Calu3 (cell line): ENCODE data around the gene HMGN5. TPM values are rescaled to one million over a fixed set of nuclear protein-coding genes. Genes with fewer than 3 reads are reported as not detected.

Source experiments
- BruUV-seq: library from RNA; stranded (reverse); fragments of 400-500 nt; replicated peaks from 2 replicates; lab custom pipeline; 2021; lab: Mats Ljungman, UMichigan
- CTCF ChIA-PET: fragments of 300-600 bp; sonication (Branson Sonifier 250); formaldehyde crosslinking; loops from one replicate; lab custom pipeline; 2022; ENCODE audit warnings: antibody characterized with exemption; lab: Charles Lee
- DNase-seq: peaks from one replicate; pipeline ENCODE4 v3.0.0; 2022
- H3K27ac Mint-ChIP-seq: one replicate; pipeline ENCODE4 v1.8.0; 2022; ENCODE audit warnings: mixed read lengths; ENCODE audit not compliant: unreplicated experiment
- H3K27me3 Mint-ChIP-seq: one replicate; pipeline ENCODE4 v1.8.0; 2022; ENCODE audit warnings: mixed read lengths; ENCODE audit not compliant: unreplicated experiment
- H3K36me3 Mint-ChIP-seq: one replicate; pipeline ENCODE4 v1.8.0; 2022; ENCODE audit warnings: mild to moderate bottlenecking, moderate library complexity, mixed read lengths; ENCODE audit not compliant: insufficient read depth, unreplicated experiment
- H3K4me1 Mint-ChIP-seq: one replicate; pipeline ENCODE4 v1.8.0; 2022; ENCODE audit warnings: mild to moderate bottlenecking, low read depth, mixed read lengths; ENCODE audit not compliant: unreplicated experiment
- H3K4me3 Mint-ChIP-seq: one replicate; pipeline ENCODE4 v1.8.0; 2022; ENCODE audit warnings: mild to moderate bottlenecking, low read depth, moderate library complexity, mixed read lengths; ENCODE audit not compliant: unreplicated experiment
- H3K9me3 Mint-ChIP-seq: one replicate; pipeline ENCODE4 v1.8.0; 2022; ENCODE audit warnings: low read depth, mixed read lengths; ENCODE audit not compliant: unreplicated experiment
- CTCF ChIP-seq: fragments of 200-600 bp; IDR thresholded peaks from one replicate; pipeline ENCODE4 v1.8.0; 2022; ENCODE audit warnings: antibody characterized with exemption; ENCODE audit not compliant: unreplicated experiment
- intact Hi-C: fragments of 100-400 bp; cut with micrococcal nuclease; formaldehyde crosslinking; loops from one replicate; pipeline ENCODE4 v1.10.0; 2022; ENCODE audit not compliant: unreplicated experiment
- total RNA-seq: library from RNA; stranded (reverse); gene quantifications from 2 replicates; pipeline ENCODE4 v1.2.3, GENCODE V29; 2022

Gene HMGN5
- total RNA-seq, 1 experiment from 2014 or later = 14.4 TPM

- Mint-ChIP-seq H3K36me3 (peaks cover 19% of the 10 kb centered on the region), H3K27me3 (no peaks in the 10 kb centered on the region), H3K9me3 (no peaks in the 10 kb centered on the region), H3K4me1 (peaks cover 9% of the 10 kb centered on the region), H3K27ac (peak overlapping the region; percentile 82), H3K4me3 (peak overlapping the region; percentile 90)
- CTCF ChIA-PET = interaction anchor here (0.6 to 0.7 kb wide), 3 partner anchors 78 to 1281 kb away, joined by 3 read pairs; no protein-coding TSS in a partner anchor
- TF ChIP-seq CTCF = no peak
- DNase-seq = peak; percentile 91
- intact Hi-C loops = loop anchor here (2.0 to 5.0 kb wide), 2 partner anchors 81 to 245 kb away; partner anchors contain the start of genes HMGN5 and SH3BGRL
- no TSS peak for BruUV-seq
These were observed 80.0 kb downstream of the HMGN5 start for GRCh38 chrX:81121513-81122363.

GRCh38 chrX:81120936-81121371, 80.8 kb downstream of the HMGN5 start:
- peaks cover 9% of the 10 kb centered on the region for H3K4me1 Mint-ChIP-seq
- H3K27me3 Mint-ChIP-seq = no peaks in the 10 kb centered on the region
- CTCF ChIA-PET = interaction anchor here (0.6 to 0.7 kb wide), 3 partner anchors 156 to 559 kb away, joined by 3 to 4 read pairs (median 3); no protein-coding TSS in a partner anchor
- peak overlapping the region; percentile 90 for H3K4me3 Mint-ChIP-seq
- intact Hi-C loops = loop anchor here (2.0 to 5.0 kb wide), 2 partner anchors 81 to 244 kb away; partner anchors contain the start of genes HMGN5 and SH3BGRL
- H3K36me3 Mint-ChIP-seq = peaks cover 19% of the 10 kb centered on the region
- BruUV-seq = TSS peak; percentile 52
- peak; percentile 52 for DNase-seq
- no peaks in the 10 kb centered on the region for H3K9me3 Mint-ChIP-seq
- peak overlapping the region; percentile 82 for H3K27ac Mint-ChIP-seq
- peak; percentile 43 for TF ChIP-seq CTCF

GRCh38 chrX:81120258-81120935, 81.3 kb downstream of the HMGN5 start:
- intact Hi-C loops = loop anchor here (2.0 to 5.0 kb wide), 2 partner anchors 82 to 244 kb away; partner anchors contain the start of genes HMGN5 and SH3BGRL
- H3K27ac Mint-ChIP-seq = peak overlapping the region; percentile 82
- H3K9me3 Mint-ChIP-seq = no peaks in the 10 kb centered on the region
- H3K4me1 Mint-ChIP-seq = peaks cover 9% of the 10 kb centered on the region
- peaks cover 19% of the 10 kb centered on the region for H3K36me3 Mint-ChIP-seq
- no peak for DNase-seq
- CTCF ChIA-PET = interaction anchor here (0.6 to 0.7 kb wide), 2 partner anchors 156 to 211 kb away, joined by 3 to 4 read pairs; no protein-coding TSS in a partner anchor
- no peak for TF ChIP-seq CTCF
- BruUV-seq = no TSS peak
- H3K4me3 Mint-ChIP-seq = peak overlapping the region; percentile 90
- no peaks in the 10 kb centered on the region for H3K27me3 Mint-ChIP-seq

- no peak overlapping the region for H3K4me3 Mint-ChIP-seq
- CTCF ChIA-PET = no interaction called here
- intact Hi-C loops = no loop called here
- TSS peak; percentile 97 for BruUV-seq
- TF ChIP-seq CTCF = no peak
- no peaks in the 10 kb centered on the region for H3K27me3 Mint-ChIP-seq
- no peak overlapping the region for H3K27ac Mint-ChIP-seq
- no peak for DNase-seq
- H3K36me3 Mint-ChIP-seq = no peaks in the 10 kb centered on the region
- H3K9me3 Mint-ChIP-seq = no peaks in the 10 kb centered on the region
- no peaks in the 10 kb centered on the region for H3K4me1 Mint-ChIP-seq
These were observed 87.0 kb downstream of the HMGN5 start for GRCh38 chrX:81114757-81115156.
